Testis (tissue), 3 donors: Measurements from ENCODE around the gene ERRFI1. TPM values are rescaled to one million over a fixed set of nuclear protein-coding genes. Genes with fewer than 3 reads are reported as not detected.
A peak's percentile ranks its signal among the peaks of the same experiment; 100 is the strongest.

Experiments used
- DNase-seq: peaks from one replicate; pipeline ENCODE4 v3.0.0-alpha.2; 2019
- H3K27ac ChIP-seq, 2 donors: fragments of 200-600 bp; sonication (generic); one replicate each; pipeline ENCODE4 v1.5.1; 2019
- H3K27me3 ChIP-seq: fragments of 200-600 bp; sonication (generic); one replicate; pipeline ENCODE4 v1.5.1; 2019
- H3K36me3 ChIP-seq: fragments of 200-600 bp; sonication (generic); one replicate; pipeline ENCODE4 v1.5.1; 2017; ENCODE audit warnings: low read depth; ENCODE audit errors: missing control alignments
- H3K4me1 ChIP-seq: fragments of 200-600 bp; sonication (generic); one replicate; pipeline ENCODE4 v1.5.1; 2019
- H3K4me3 ChIP-seq, 2 donors: fragments of 200-600 bp; sonication (generic); one replicate each; pipeline ENCODE4 v1.5.1; 2017 to 2019
- H3K9me3 ChIP-seq: fragments of 200-600 bp; sonication (generic); one replicate; pipeline ENCODE4 v1.5.1; 2017
- POLR2A ChIP-seq: fragments of 450-650 bp; IDR thresholded peaks from one replicate; pipeline ENCODE4 v1.6.1; 2017; ENCODE audit warnings: antibody characterized with exemption, mild to moderate bottlenecking, moderate library complexity
- WGBS, 2 donors: methylation state at CpG; one replicate each; pipeline ENCODE4 v1.1.5; 2018; 5-methylcytosine and 5-hydroxymethylcytosine counted together
- intact Hi-C: fragments of 100-400 bp; cut with DNase I; formaldehyde crosslinking; loops from one replicate; pipeline ENCODE4 v1.15.1; 2023; ENCODE audit warnings: low total_unique reads
- polyA plus RNA-seq: library from polyadenylated mRNA; stranded (reverse); fragments of 350-450 nt; fragmentation: Illumina TruSeq; extraction: RNeasy Lipid Tissue Mini Kit (QIAGEN cat#74804); gene quantifications from one replicate; pipeline ENCODE4 v1.2.3, GENCODE V29; 2014; ENCODE audit warnings: low read depth, low replicate concordance; ENCODE audit not compliant: insufficient read depth
- total RNA-seq, 2 donors: library from RNA; depleted of rRNA; stranded (reverse); fragments of >200 nt; gene quantifications; one replicate each; pipeline ENCODE4 v1.2.3, GENCODE V29; 2016
- TF ChIP-seq, protein P1 (sequence below), 3 experiments: fragments of 450-650 bp in 2 of 3; fragments of 200-600 bp in 1 of 3; sonication (generic) in 1 of 3; IDR thresholded peaks; one replicate each; pipeline ENCODE4 v1.5.1; 2016 to 2019; ENCODE audit warnings: antibody characterized with exemption in 3 of 3, mild to moderate bottlenecking in 2 of 3, moderate library complexity in 1 of 3

Gene ERRFI1
- total and polyA plus RNA-seq, 3 donors from 2014 or later: 27.3 to 47.9 (median 43.3) TPM

GRCh38 chr1:8006037-8006963 is 19.8 kb downstream of the ERRFI1 start:
- TF ChIP-seq, protein P1, sequence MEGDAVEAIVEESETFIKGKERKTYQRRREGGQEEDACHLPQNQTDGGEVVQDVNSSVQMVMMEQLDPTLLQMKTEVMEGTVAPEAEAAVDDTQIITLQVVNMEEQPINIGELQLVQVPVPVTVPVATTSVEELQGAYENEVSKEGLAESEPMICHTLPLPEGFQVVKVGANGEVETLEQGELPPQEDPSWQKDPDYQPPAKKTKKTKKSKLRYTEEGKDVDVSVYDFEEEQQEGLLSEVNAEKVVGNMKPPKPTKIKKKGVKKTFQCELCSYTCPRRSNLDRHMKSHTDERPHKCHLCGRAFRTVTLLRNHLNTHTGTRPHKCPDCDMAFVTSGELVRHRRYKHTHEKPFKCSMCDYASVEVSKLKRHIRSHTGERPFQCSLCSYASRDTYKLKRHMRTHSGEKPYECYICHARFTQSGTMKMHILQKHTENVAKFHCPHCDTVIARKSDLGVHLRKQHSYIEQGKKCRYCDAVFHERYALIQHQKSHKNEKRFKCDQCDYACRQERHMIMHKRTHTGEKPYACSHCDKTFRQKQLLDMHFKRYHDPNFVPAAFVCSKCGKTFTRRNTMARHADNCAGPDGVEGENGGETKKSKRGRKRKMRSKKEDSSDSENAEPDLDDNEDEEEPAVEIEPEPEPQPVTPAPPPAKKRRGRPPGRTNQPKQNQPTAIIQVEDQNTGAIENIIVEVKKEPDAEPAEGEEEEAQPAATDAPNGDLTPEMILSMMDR (IDR thresholded peaks at IDR 0.05): no peak
- no peak for TF ChIP-seq POLR2A
- Histone ChIP-seq H3K27ac (peak overlapping the region; percentile 76 to 91), H3K27me3 (no peaks in the 10 kb centered on the region), H3K4me3 (no peak overlapping the region), H3K4me1 (peaks cover 35% of the 10 kb centered on the region), H3K36me3 (no peaks in the 10 kb centered on the region), H3K9me3 (no peaks in the 10 kb centered on the region)
- no peak for DNase-seq
- intact Hi-C loops: no loop called here
- 81 to 88% methylated on average over 12 of the region's 12 CpGs for WGBS, 2 donors

DNA sequence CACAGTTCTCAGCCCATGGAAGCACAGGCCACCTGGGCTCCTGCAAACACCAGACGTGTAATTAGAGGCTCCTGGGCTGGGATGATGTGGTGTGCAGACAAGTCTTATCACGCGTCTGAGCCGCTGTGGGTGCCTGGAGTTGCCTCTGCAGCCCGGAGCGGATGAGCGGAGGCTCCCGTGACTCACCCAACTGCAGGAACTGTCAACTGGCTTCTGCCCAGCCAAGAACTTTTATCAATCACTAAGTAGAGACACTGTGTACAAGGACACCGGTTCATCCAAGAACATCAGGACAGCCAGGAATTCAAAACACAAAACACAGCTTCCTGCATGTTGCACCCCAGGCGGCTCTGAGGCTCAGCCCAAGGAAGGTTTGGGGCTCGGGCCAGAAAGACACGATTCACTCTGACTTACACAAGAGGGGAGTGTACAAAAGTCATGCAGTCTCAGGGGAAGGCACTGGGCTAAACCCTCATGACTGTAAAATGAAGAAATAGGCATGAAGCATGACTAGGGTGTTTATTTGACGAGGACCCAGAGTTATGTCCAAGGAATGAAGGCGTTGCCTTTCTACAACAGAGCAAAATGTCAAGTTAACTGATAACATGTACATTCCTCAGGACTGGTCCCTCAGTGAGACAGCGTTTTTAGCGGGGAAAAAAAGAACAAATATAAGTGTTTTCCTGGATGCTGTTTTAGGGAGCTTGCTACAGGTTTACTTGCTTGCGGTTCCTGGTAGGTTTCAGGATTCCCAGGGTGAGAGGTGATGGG is 21.1 kb downstream of the ERRFI1 start:
- TF ChIP-seq, protein P1 (IDR thresholded peaks at IDR 0.05): no peak
- no peak for TF ChIP-seq POLR2A
- Histone ChIP-seq H3K4me3 (no peak overlapping the region), H3K9me3 (no peaks in the 10 kb centered on the region), H3K27ac (peak overlapping the region; percentile 76 to 91), H3K27me3 (no peaks in the 10 kb centered on the region), H3K4me1 (peaks cover 35% of the 10 kb centered on the region), H3K36me3 (no peaks in the 10 kb centered on the region)
- 33 to 36% methylated on average over 10 to 17 of the region's 17 CpGs for WGBS, 2 donors
- DNase-seq: peak; percentile 92
- intact Hi-C loops: no loop called here

DNA sequence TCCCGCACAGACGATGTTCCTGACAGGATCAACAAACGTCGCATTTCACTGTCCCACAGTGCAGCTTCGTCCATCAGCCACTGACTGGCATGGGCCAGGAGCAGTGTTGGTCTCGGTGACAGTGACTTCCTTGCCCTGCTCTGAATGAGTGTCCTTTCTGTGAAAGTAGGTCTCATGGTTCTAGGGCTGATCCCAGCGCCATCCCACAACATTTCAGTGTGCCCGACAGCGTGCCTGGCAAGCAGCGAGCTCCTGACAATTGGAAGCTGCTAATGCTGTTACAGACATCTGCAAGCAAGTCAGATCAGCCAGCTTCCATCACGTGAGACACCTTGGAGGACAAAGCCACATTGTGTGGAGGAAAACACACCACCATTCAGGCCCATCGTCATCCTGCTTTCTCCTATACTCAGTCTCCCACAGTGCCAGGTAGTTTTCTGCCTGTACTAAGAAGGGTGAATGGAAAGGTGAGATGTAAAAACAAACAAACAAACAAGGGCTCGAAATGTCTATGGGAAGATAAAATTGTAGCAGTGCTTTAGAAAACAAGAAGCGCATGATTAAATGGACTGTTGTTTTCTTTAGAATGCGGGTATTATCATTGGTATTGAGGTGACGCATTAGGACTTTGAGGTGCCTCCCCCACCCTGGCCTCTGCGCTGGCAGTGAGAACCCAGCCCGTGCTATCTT is 21.9 kb downstream of the ERRFI1 start:
- 35 to 40% methylated on average over 14 to 18 of the region's 18 CpGs for WGBS, 2 donors
- Histone ChIP-seq H3K4me1 (peaks cover 35% of the 10 kb centered on the region), H3K27ac (peak overlapping the region; percentile 76 to 91), H3K9me3 (no peaks in the 10 kb centered on the region), H3K4me3 (no peak overlapping the region), H3K36me3 (no peaks in the 10 kb centered on the region), H3K27me3 (no peaks in the 10 kb centered on the region)
- intact Hi-C loops: no loop called here
- TF ChIP-seq, protein P1 (IDR thresholded peaks at IDR 0.05): no peak
- TF ChIP-seq POLR2A: no peak
- peak; percentile 82 for DNase-seq

- TF ChIP-seq, protein P1 (IDR thresholded peaks at IDR 0.05): no peak
- no peak for TF ChIP-seq POLR2A
- no peak overlapping the region for H3K4me3 ChIP-seq
- no peaks in the 10 kb centered on the region for H3K27me3 ChIP-seq
- H3K36me3 ChIP-seq: no peaks in the 10 kb centered on the region
- intact Hi-C loops: no loop called here
- peaks cover 35% of the 10 kb centered on the region for H3K4me1 ChIP-seq
- 64 to 78% methylated on average over 6 of the region's 6 CpGs for WGBS, 2 donors
- no peaks in the 10 kb centered on the region for H3K9me3 ChIP-seq
- peak overlapping the region; percentile 76 to 91 for H3K27ac ChIP-seq
- no peak for DNase-seq
These were observed 22.5 kb downstream of the ERRFI1 start for GRCh38 chr1:8003438-8004112.
